Measurements from ENCODE around the gene CAMK2G.

CAMK2G gene

DNA sequence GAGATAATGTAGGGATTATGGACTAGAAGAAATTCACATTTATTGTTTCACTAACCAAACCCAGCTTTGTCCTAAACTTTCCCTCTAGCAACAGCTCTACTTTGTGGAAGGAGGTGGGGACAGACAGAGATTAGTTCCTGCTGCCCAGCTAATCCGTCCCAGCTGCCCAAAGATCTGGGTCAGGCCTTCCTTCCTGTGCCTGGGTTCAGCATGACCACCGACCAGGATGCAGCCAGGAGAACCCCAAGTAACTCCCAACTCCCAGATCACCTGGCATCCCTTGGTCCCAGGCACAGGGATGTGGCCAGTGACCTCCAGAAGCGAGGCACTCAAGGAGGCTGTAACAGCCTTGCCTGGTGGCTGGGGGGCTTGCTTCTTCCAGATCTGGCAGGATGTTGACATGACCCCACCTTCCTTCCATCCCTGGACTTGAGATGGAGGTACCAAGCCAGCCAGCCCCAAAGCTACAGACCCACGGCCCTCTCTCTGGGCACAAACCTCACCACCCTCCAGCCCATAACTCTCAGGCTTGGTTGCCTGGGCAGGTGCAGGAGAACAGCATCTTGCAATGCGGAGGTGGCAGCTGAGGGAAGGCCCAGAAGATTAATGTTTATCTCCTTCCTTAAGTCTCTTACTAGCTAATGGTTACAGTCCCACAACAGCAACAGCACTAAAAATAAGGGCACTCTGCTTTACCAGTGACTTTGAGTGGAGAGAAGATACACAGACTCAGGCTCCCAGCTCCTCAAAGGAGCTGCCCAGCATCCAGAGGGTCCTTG lies 11.1 kb downstream of the CAMK2G start:
- no peak for DNase-seq (ENCODE audit: low read depth in 2 of 2)

DNA sequence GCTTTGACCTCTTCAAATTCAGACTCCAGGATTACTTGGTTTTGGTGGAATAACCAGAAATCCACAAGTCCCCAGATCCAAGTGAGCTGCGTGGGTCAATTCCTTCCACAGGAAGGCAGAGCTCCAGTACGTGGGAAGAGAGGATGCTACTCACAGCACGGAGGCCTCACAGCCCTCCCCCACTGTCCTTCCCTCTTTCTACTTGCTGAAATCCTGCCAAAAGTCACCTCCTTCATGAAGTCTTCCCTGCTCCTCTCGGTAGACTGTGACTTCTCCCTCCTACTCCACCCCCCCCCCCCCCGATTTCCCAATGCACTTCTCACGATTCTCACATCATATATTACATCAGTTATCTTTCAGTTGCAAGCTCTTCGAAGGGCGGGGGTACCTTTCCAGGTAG lies 12.3 kb downstream of the CAMK2G start:
- no peak for DNase-seq (ENCODE audit: low read depth in 2 of 2)

DNA sequence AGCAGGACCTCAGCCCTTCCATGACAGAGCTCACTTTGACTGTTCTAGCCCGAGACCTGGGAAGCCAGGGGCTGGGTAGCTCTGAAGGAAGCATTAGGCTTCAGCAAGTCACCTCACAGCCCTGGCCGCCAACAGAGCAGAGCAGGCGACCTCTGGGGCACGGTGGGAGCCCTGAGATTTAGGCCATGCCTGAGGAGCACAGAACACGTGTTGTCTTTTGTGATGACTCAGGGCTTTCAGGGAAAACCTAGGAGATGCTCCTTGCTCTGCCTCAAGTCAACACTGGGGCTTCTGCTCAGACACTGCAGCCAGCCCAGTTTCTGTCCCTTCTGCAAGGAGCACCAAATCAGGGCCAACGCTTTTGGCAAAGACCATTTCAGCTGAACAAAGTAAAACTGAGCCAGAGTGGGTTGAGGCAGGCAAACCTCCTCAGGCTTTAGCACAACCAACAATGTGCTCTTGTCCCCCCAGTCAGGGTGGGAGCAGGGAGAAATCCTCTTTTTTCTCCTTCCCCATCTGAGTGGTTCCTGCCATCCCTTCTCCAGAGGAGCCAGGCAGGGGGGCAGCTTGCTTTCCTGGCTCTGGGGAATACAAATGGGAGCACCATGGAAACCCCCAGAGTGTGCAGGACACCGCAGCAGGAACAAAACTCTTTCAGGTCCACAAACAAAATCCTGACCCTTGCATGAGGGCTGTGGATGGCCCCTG lies 14.4 kb downstream of the CAMK2G start:
- no peak for DNase-seq (ENCODE audit: low read depth in 2 of 2)

DNA sequence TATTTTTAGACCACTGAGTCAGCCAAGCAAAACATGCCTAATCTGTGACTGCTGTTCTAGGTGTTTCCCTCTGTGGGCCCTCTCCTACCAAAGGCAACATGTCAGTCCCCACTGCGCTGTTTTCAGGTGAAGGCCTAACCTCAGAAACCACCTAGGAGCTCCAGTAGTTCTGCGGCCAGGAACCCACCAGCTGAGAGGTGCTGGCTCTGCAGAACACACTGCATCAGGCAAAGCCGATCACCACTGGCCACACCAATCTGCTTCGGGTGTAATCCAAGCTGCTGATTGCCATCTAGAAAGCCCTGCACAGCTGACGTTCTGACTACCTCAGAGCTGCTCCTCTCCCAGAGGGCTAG lies 14.9 kb downstream of the CAMK2G start:
- DNase-seq (ENCODE audit: low read depth in 2 of 2), result no peak

DNA sequence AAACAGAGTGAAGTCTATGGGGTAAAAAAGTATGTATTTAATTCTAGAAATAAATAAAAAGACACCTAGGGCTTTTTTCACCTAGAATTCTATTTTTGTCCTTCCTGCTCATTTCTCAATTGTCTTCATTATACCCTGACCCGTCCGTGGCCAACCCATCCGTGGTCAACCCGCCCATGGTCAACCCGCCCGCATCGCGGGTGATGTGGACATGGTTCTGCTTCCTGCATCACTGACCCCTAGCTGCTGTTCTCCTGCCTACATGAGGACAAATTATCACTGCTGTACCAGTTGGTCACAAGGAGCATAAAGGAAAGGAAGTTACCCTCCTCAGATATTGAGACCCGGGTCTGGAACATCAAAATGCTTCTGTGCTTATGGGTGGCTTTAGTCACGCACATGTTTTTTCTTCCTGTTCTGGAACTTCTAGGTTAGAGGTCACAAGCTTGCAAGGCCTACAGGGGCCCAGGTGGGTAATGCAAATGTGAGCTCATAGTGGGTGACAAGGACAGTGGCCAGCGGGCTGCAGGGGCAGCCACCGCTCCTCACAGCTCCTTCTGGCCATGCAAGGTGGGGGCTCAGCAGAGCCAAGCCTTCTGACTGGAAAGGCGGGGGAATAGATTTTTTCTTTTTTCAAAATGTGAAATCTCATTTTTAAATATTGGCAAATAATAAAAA lies 15.5 kb downstream of the CAMK2G start:
- DNase-seq (ENCODE audit: low read depth in 2 of 2), result no peak

DNA sequence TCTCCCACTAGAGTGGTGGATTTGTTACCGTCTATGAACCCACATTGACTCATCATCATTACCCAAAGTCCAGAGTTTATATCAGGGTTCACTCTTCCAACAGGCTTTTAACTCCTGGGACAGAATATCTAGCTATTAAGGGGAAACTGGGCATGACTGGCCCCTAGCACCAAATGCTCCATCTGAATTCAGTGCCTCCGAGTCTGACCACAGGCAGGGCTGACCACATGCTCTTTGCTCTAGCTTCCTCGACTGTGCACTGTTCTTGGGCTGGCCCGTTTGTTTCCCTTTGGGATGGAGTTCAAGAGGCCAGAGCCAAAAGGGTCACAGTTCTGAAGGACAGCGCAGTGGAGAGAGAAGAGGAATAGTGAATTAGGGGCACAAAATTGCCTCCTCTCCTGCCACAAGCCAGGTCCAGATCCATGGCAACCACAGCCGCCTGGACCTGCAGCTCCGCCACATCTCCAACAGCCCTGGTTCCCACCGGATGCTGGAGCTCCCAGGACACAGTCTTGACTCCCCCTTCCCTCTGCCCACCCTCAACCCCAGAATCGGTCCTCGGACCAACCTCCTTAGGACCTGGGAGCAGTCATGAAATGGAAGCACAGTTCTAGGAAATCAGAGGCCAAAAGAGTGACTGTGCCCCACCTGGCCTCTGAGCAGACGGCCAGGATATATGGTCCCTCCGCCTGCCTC lies 16.2 kb downstream of the CAMK2G start:
- DNase-seq (ENCODE audit: low read depth in 2 of 2), result no peak

DNA sequence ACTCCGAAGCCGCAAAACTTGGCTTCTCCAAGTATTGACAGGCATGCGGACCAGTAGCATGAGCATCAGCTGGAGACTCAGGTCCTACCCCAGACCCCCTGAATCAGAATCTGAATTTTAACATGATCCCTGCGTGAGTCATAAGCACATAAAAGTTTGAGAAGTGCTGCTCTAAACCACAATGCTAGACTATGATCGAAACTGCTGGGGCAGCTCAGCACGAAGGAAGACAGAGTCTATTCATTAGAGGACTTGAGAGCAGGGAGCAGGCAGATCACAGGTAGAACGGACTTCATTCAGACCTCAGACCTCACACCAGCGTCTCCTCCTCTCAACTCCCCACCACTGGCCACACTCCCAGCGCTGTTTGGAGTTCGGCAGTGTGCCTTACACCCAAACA lies 16.9 kb downstream of the CAMK2G start:
- DNase-seq (ENCODE audit: low read depth in 2 of 2), result no peak

DNA sequence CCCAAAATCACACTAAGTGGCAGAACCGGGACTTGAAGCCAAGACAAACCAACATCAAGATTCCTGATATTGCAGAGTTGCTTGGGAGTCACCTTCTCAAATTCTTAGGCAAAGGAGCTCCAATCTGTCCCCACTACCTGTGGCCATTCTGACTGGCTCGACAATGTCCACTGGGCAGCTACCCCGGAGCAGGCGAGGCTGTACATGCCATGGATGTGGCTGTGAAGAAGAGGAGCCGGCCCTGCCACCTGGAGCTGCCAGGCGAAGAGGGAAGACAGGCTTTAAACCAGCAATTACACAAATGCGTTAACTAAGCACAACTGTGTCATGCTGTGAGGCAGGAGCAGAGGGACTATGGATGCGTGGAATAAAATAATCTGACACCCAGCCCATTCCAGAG lies 18.1 kb downstream of the CAMK2G start:
- no peak for DNase-seq (ENCODE audit: low read depth in 2 of 2)

DNA sequence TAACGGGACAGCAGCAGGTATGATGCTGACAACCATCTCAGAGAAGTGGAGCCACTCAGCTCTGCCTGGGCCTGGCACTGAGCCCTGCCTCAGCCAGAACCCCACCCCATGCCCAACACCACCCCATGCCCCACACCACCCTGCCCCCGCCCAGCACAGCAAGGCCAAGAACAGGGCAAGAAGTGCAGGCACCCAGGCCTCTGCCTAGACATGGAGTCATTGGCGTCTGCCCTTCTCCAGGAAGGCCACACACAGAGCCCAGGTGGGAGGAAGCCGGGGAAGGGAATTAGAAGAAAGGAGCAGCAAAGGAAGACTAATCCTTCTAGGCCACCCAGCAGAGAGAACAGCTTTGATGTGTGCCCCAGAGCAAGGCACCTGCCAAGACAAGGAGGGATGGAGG lies 18.9 kb downstream of the CAMK2G start:
- no peak for DNase-seq (ENCODE audit: low read depth in 2 of 2)

DNA sequence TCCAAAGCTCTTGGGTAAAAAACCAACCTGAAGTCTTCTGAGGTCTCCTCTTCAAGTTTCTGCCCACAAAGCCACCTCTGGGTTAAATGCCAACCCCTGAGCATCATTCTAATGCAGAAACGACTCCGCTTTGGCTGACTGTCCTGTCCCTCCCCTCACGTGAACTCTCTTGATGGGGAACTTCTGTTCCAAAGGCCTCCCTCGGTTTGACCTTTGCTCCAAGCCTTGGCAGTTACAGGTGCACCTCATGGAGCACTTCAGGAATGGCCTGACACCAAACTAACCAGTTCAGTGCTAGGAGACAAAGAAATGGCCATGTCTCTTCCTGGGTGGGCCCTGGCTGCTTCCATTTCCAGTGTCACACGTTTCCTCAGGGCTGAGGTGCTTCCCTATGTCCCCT lies 20.0 kb downstream of the CAMK2G start:
- no peak for DNase-seq (ENCODE audit: low read depth in 2 of 2)

DNA sequence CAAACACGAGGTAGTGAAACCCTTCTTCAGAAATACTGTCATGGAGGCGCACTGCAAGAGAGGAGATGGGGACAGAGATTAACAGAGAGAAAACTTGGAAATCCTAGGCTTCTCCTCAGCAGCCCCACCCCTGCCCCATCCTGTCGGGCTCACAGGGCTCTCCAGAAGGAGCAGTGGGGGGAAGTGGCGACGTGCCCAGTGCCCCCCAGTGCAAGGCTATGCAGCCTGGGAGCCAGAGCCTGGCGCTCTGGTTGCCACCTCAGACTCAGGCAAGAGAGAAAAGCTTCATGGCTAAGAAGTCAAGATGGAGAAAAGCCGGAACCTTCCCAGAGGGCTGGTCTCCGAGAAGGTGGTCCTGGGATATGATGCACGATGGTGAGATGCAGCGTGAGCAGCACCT lies 21.2 kb downstream of the CAMK2G start:
- DNase-seq (ENCODE audit: low read depth in 2 of 2), result no peak

DNA sequence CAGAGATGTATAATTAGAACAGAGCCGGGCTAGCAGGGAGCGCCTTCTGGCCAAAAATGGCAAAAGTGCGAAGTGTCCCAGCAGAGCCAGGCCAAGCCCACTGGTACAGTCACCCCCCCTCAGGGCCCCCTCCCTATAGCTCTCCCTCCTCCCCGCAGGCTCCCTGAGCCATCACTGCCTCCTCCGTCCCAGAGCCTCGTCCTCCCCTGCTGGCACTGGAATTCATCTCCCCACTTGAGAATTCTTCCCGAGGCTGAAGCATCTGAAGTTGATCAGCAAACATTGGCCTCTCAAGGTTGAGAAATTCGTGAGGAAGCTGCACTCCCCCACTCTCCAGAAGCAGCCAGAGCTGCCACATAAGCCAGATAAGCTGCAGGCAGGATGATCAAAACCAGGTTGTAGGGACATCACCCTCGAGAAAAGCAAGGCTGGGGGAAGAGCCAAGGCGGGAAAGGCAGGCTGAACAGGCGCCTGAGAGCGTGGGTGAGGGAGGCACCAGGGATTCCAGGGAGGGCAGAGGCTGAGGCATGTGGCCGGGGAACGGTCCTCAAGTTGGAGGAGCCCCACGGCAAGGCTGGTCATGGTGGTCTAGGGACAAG lies 23.4 kb downstream of the CAMK2G start:
- no peak for DNase-seq (ENCODE audit: low read depth in 2 of 2)

DNA sequence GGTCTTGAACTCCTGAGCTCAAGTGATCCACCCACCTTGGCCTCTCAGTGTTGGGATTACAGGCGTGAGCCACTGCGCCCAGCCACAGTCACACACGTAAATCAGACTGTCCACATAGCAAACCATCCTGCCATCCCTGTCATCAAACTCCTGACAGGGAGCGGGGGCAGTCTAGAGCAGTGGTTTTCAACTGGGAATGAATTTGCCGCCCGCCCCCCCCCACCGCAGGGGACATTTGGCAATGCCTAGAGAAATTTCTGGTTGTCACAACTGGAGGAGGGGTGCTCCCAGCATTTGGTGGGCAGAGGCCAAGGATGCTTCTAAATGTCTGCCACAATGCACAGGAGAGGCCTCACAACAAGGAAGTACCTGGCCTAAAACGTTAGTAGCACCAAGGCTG lies 24.1 kb downstream of the CAMK2G start:
- DNase-seq (ENCODE audit: low read depth in 2 of 2), result no peak

DNA sequence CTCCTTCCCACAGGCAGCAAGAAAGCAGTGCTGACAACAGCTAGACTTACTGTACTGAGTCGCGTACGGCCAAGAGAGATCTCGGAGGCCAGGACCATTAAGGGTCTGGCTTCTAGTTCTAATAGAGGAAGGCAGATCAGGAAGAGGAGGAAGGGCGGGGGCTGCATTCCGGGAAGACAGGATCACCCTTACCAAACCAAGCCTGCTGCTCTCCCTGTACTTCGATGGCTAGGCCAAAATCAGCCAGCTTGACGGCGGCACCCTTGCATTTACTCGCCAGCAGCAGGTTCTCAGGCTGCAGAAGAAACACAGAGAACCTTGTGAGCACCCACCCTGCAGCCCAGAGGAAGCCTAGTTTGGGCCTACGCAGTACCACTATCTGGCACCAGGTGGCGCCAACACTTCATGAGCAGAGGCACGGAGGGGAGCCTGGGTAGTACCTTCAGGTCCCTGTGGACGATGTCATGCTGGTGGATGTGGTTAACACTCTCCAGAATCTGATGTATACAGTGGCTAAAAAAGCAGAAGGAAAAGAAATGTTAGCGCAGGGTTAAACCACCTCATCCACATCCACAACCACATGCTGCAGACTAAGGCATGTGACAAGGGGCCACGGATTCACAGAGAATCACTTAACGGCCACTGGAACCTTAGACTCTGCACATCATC lies 25.4 kb downstream of the CAMK2G start:
- peak; percentile 89 to 93 for DNase-seq (ENCODE audit: low read depth in 2 of 2)

DNA sequence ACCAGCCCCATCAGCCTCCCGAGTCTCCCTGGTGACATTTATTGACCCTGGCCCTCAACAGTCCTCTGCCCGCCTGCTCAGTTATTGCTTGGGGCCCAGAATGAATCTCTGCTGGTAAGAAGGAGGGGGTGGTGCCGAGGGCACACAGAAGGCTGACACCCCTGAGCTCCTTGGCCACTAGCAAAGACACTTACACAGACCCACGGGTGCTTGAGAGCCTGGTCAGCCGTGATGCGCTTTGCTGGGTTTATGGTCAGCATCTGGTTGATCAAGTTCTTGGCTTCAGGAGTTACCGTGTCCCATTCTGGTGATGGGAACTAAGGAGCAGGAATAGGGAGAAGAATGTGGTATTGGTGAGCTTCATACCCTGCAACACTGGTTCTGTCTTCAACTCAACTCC lies 27.3 kb downstream of the CAMK2G start:
- DNase-seq (ENCODE audit: low read depth in 2 of 2), result no peak

DNA sequence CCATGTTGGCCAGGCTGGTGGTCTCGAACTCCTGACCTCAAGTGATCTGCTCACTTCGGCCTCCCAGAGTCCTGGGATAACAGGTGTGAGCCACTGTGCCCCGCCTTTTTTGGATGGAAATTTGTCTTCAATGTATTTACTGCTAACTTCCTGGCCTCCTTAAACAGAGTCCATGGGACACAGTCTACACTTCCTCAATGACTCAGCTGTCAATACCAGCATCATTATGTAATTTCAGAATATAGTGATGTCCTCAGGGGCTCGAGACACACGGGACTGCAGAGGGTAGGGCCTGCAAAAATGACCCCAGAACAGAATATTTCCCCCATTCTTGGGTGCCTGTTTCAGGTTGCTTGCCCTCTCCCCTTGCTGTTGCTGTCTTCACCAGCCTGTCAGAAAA lies 31.1 kb downstream of the CAMK2G start:
- DNase-seq (ENCODE audit: low read depth in 2 of 2), result no peak

DNA sequence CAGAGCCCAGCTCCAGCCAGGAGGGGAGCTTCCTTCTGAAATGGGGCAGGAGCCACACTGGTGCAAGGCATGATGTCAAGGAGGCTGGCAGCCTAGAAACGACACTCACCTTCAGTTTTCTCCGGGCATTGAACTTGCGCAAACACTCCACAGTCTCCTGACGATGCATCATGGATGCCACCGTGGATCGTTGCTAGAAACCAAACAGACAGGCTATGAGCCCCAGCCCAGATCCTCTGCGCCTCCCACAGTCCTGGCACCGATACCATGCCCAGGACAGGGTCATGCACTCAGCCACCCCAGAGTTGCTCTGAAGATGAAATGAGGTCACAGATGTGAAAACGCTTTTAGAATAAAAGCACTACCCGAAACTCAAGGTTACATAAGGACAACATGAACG lies 32.0 kb downstream of the CAMK2G start:
- no peak for DNase-seq (ENCODE audit: low read depth in 2 of 2)

DNA sequence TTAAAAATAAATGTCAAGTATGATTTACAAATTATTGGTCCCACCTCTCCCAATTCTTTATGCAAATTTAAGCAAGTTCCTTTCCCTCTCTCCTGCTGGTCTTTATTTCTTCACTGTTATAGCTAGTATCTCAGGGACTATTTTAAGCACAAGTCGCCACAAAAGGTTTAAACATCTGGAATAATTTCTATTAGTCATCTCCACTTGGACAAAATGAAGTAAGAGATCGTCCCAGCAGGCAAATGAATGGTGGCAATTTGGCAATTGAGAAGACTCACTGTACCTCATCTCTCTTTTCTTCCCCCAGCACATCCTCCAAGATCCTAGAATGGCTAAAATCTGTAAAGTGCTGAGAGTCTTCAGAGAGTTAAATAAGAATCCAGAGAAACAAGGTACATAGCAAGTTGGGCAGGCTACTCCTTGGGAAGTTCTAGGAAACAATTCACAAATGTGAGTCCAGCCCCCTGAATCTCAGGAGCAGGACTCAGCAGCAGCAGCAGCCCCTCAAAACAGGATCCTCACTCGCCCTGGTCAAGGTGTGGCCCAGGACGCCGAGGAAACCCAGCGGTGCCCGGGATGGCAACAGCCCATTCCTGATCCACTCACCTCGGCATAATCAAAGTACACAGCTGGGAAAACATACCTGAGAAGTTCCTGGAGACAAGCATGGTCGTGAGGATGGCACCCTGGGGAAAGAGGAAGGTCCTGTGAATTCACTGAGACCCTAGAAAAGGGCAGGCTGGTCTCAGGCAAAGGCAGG lies 32.6 kb downstream of the CAMK2G start:
- DNase-seq (ENCODE audit: low read depth in 2 of 2), result no peak

DNA sequence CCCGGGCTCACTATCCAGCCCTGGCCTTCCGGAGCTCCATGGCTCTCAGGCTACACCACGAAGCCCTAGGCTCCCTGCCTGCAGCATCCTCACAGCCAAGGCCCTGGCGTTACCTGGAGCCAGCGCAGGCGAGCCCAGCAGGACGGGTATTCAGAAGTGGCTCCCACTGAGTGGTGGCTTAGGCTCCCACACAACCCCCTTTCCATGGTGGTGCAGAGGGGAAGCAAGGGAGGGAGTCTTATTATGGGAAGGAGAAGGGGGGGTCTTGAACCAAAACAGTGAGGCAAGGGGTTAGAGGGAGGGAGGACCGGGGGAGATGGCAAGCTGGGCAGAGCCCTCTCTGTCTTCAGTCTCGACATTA lies 33.3 kb downstream of the CAMK2G start:
- no peak for DNase-seq (ENCODE audit: low read depth in 2 of 2)

DNA sequence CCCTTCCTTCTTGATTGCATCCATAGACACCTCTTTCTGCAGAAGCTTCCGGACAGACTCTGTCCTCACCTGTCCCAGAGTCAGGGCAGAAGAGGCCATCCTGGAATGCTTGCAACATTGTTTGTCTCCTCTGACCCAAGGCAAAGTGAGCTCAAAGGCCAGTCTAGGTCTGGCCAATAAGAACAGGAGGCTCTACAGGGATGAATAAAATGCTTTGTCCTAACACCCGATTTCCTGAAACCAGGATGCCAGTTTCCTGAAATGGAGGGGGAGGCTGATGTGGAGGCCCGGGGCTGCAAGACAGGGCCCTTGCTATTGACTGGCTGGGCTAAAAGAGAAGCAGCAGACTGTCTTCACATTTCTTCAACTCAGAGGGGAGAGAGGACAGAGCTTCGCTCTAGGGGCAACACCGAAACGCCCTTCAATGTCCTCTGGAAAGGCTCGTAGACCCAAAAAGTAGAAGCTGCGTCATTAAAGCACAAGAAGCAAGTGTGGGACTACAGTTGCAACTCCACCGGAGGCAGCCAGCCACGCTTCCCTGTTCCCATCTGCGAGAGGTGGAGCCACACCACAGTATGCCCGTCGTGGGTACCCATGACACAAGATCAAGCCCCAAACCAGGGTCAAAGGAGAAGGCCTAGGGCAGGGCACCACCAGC lies 33.8 kb downstream of the CAMK2G start:
- no peak for DNase-seq (ENCODE audit: low read depth in 2 of 2)
